ENCODE results near the gene PELI2.
A peak's percentile ranks its signal among the peaks of the same experiment; 100 is the strongest.

Gene PELI2, protein sequence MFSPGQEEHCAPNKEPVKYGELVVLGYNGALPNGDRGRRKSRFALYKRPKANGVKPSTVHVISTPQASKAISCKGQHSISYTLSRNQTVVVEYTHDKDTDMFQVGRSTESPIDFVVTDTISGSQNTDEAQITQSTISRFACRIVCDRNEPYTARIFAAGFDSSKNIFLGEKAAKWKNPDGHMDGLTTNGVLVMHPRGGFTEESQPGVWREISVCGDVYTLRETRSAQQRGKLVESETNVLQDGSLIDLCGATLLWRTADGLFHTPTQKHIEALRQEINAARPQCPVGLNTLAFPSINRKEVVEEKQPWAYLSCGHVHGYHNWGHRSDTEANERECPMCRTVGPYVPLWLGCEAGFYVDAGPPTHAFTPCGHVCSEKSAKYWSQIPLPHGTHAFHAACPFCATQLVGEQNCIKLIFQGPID

DNA sequence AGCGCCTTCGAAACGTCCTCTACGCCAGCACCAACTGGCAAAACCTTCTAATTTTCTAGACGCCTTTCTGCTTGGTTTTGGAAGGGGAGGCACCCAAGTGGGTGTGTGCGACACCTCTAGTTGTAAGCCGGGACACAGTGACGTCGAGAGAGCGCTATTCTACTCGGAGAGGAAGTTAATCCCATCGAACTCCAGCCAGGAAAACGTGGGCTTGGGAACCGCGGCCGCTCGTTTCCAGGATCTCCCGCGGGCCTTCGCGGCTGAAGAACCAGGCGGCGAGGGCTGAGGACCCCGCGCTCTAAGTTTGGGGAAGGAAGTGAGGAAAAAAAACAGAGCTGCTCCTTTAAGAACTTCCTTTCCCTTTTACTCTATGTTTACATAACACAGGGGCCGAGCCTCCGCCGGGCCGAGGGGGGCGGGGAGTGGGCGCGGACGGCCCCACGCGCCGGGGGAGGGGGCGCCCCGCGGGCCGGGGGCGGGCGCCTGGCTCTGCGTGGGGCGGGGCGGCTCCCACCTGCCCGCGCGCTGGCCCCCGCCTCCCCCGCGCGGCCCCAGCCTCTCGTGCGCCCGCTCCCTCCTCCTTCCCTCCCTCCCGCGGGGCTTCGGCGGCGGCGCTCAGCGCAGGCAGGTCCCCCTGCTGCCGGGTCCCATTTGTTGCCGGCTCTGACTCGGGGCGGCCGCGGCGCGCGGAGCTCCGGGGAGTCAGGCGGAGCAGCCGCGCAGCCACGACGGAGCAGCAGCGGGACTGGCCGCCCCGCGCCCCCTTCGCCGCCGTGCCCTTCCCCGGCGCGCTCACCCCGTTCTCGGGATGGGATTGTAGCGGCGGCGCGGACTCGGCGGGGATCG lies at the start of gene PELI2:
TSS of gene PELI2 (plus strand) at position 647 of the 846 bp plus-strand sequence. CDS start 250 bp downstream, outside the sequence.
- DNase-seq: peak; percentile 67

DNA sequence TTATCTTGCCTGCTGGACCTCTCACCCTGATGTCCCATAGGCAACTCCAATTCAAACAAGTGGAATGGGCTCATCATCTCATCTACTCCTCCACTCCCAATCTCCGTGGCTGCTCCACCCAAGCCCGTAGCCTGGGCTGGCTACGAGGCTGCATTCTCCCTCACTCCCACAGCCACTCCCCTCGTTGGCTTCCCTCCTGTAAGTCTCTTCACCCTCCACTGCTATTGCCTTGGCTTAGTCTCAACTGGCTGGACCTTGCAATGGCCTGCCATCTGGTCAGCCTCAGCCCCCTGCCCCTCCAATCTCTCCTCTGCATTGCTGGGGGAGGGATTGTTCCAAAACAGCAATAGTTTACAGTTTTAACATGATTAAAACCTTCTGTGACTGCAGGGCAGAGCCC lies 44.4 kb upstream of the PELI2 start:
- no peak for DNase-seq

DNA sequence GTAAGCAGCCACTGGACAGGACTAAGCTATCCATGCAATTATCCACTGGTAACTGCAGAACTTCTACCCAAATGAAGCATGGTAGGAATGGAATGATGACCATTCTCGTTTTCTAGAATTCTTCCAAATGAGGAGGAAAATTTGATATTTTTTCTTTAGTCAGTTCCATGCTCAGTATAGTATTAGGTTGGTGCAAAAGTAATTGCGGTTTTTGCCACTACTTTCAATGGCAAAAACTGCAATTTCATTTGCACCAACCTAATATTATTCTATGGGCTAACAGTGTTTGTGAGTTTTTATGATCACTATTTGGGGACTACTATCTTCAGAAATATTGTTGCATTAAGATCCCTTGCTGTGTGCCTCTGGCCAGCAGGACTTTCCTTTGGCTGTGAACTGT lies 42.9 kb upstream of the PELI2 start:
- no peak for DNase-seq

DNA sequence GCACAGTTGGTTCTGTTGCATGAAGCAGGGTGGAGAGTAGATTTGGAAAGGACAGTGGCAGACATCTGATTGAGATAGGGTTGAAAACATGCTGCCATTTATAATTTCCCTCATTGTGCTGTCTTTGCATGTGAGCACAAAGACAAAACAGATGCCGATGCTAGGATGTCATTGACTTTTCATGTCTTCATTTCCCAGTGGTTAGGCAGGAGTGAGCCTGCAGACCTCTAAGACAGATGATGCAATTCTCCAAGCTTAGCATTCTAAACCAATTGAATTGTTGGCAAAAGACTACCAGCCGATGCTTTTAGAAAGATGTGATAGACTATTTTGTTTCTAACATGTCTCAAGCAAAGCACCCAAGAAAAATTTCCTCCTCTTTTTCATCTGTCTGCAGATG lies 37.1 kb upstream of the PELI2 start:
- no peak for DNase-seq

DNA sequence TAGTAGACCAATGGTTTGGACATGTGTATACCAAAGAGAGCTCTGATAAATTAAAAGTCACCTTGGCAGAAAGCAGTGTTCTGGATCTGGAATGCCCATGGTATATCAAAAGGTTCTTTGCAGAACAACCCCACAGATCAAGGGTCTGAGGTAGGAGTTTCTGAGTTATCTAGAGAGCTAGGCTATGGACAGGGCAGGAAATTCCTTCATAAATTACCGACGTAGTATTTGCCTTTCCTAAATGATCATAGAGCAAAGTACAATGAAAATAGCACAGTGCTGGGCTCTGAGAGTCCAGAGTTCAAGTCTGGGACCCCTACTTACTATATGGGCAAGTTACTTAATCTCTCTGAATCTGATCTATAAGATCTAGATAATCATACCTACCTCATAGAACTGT lies 35.3 kb upstream of the PELI2 start:
- DNase-seq: no peak

DNA sequence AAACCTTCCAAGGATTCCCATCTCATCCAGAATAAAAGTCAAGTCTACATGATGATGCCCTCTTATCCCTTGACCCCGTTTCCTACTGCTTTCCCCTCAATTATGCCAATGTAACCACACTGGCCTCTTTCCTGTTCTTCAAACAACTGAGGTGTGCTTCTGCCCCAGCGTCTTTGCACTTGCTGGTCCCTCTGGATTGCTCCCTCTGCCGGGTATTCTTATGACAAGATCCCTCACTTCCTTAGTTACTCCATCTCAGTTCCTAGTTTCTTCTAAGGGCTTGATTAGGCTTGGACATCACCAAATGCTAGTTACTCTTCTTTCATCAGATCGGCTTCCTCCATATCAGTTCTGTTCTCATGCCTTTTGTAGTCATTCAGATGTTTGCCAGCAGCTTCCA lies 32.7 kb upstream of the PELI2 start:
- no peak for DNase-seq

DNA sequence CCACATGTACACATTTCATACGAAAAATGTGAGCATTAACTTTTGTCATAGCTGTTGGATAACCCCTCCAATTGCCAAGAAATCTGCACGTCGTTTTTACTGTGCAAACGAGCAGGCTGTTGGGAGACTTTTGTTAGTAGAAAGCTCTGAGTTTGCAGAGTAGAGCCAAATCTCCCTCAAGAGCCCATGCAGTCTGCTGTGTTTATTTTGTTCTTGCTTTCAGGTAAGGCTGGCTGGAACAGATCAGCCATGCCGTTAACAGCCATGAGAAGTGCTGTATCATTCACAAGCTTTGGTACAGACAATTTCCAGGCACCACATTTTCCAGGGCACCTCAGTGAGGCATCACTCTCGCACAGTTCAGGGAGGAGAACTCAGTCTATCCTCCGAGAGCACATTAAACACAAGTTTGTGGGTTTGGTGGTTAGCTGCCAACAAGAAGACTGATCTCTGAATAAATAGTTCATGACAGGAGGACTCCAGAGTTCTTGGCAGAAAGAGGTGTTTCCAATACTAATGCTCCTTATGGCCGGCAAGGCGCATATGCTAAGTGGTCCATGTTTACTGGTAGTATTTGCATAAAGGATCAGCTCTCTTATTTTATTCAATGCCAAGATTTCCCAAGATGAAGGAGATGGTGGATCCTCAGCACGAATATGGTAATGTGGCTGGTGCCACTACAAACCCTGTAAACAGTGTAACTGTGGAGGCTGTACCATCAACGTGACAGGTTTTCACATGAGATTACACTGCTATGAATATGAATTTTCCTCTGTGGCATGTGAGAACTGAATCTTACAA lies 30.3 kb upstream of the PELI2 start:
- no peak for DNase-seq

DNA sequence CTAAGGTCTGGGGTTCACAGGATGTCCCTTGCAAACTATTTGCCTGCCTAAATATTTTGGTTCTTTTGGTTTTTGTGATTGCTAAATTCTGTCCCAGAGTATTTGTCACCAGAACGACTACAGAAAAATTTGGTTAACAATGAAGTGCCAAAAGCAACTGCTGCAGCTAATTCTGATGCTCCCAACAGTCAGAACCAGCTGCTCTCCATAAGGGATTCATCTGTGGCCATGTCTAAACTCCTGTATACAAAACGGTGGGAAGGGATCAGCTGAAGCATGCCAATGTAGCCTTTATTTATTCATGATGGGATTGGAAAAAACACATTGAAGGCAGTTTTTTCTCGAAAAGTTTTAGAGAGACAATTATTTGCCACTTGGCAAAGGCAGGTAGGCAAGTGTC lies 29.3 kb upstream of the PELI2 start:
- no peak for DNase-seq

DNA sequence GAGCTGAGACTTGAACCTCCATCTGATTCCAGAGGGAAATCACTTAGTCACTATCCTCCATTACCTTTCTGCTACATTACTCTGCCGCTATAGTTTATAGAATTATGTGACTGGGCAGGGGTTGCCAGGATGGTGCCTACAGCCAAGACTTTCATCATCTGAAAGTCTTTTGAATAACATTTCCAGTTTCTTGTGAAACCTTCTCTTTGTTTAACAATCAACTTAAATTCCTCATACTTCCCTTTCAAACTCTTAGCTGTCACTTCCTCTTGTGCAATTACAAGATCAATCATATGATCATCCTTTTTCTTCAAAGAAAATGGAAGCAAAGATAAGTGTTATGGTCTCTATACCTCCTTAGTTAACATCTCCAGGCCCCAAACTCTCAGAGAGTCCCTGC lies 25.4 kb upstream of the PELI2 start:
- no peak for DNase-seq

DNA sequence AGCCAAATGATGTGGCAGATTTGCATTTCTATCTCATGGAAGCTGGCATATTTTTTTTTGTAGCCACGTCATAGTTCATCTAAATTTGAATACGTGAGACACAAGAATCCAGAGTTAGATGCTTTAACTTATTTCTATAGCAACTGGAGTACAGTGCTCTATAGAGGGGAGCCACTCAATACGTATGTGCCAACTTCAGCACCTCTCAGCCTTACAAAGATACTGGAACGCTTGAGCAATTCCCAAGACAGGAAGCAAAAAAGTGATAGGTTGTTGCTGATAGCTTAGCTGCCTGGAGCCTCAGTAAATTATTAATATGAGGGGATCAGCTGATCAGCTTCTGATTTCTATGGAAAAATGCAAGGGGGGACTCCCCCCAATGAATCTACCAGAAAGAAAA lies 24.1 kb upstream of the PELI2 start:
- no peak for DNase-seq

DNA sequence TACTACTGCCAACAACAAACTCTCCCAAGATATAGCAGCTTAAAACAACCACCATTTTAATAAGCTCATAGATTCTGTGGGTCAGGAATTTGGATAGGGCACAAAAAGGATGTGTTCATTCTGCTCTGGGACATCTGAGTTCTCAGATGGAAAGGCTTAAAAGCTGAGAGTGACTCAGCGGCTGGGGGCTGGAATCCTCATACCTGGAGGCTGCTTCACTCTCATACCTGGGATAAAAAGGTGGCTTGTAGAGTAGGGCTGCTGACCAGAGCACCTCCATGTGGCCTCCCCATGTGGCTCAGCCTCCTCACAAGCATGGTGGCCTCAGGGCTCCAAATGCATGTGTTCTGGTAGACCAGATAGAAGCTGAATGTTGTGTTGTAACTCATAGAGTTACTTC lies 20.2 kb upstream of the PELI2 start:
- no peak for DNase-seq

DNA sequence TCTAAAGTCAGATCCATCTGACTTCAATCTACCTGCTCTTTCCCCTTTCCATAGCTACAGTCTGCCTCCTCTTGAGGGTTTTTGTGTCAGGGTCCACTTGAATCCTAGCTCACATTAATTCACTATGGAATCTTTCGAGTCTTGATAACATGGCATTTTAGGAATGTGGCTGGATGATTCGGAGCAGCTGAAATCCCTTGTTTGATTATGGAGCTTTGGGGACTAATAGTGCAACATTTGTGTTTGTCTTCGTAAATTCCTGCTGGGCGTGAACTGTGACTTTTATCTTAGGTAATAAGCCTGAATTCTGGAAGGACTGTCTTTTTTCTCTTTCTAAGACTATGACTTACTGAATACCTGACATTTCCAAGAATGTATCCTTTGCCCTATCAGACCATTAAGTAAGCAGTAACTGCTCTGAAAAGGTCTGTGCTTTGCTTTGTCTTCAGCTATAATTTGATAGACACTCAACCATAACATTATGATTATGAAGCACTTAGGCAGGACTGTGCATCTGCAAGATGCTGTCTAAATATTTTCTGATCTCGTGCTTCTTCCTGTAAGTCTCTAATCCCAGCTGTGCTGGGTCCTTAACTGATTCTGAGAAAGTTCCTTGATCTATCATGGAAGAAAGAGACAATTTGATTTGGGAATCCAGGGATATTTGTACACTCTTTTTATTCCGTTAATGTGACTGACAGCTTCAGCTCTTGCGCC lies 19.0 kb upstream of the PELI2 start:
- DNase-seq: no peak

DNA sequence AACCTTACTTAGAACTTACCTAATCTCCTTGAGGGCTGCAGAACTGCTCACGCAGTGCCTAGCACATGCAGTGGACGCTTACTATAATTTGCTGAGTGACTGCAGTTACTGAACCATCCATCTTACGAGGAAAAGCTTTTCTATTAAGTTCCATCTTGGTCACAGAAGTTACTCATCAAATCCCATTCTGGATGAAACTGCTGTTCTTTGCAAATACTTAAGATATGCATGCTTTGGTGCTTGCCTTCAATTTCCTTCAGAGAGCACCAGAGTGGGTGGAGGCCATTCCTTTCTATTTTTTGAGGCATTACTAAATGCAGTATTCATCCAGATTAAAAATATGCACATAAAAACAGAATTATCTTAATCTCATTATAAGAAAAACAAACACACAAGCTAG lies 17.7 kb upstream of the PELI2 start:
- no peak for DNase-seq

DNA sequence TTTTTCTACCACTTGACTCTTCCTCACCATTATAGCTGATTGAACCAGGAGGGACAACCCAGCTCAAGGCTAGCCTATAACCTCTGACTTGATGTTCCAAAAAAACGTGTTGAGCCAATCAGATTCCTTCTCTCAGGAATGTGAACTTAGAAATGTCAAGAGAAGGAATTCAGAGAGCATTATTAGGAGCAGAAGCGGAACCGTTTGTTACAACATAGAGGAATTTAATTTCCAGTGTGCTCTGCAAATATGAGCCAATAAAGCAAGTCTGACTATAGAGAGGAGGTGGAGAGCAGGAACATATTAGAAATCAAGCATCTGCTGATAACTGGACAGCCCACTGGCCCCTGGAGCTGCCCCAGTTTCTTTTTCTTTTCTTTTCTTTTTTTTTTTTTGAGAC lies 15.3 kb upstream of the PELI2 start:
- no peak for DNase-seq

DNA sequence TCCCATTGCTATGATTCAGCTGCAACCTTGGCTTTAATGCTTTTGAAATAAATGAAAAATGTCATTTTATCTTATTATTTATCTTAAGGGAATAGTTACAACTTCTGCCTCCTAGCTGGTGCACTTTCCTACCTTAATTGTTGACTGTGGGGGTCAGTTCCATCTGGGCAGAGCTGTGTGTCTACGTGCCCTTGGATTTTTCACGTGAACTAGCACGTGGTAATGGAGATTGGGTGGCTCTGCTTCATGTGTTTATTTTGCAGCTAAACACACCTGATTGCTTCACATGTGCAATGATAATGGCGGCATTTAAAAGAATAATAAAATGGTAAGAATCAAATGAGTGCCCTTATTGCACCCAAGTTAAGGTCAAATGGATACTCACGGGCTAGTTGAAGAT lies 10.6 kb upstream of the PELI2 start:
- no peak for DNase-seq

DNA sequence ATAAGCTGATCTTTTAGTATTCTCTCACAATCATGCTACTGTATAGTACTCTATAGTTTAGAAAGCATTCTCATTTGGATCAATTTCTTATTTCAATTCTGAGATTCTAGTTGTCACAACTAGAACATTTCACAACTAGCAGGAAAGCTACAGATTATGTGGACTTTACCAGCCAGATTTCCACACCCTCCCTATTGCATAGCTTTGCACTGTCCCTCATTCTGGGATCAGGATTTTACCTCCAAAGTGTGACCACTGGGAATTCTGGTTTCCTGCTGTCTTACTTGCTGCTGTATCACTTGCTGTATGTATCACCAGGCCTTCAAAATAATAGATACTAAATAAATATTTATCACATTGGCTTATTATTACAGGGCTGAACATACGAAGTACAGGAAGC lies 10.2 kb upstream of the PELI2 start:
- no peak for DNase-seq

DNA sequence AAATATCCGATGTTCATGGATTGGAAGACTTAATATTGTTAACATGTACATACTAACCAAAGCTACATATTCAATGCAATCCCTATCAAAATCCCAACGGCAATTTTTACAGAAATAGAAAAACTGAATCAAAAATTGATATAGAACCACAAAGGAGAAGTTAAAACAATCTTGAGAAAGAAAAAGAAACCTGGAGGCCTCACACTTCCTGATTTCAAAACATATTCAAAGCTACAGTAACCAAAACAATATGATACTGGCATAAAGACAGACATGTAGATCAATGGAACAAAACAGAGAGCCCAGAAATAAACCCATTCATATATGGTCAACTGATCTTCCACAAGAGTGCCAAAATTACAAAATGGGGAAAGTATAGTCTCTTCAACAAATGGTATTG lies 5.4 kb upstream of the PELI2 start:
- DNase-seq: no peak

DNA sequence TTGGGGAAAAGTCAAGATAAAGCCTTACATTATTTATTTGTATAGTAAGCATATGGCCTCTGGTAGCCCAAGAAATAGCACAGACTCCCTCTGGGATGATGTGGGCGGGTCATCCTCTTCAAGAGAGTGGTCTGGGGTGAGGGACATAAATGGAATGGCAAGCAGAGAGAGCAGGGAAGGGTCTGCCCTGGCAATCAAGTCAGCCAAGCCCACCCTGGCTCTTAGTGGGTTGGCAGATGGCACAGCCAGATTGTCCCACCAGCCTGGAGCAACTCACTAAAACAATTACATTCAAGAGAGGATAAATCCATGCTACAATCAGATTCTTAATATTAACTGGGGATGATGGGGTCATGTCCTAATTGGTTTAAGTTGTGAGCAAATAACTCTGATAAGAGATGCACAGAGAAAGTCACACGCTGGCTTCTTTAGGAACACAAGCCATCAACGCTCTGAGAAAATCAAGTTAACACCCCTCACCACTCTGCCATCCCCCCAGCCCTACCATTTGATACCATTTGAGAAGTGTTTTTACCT lies 2.8 kb upstream of the PELI2 start:
- no peak for DNase-seq

DNA sequence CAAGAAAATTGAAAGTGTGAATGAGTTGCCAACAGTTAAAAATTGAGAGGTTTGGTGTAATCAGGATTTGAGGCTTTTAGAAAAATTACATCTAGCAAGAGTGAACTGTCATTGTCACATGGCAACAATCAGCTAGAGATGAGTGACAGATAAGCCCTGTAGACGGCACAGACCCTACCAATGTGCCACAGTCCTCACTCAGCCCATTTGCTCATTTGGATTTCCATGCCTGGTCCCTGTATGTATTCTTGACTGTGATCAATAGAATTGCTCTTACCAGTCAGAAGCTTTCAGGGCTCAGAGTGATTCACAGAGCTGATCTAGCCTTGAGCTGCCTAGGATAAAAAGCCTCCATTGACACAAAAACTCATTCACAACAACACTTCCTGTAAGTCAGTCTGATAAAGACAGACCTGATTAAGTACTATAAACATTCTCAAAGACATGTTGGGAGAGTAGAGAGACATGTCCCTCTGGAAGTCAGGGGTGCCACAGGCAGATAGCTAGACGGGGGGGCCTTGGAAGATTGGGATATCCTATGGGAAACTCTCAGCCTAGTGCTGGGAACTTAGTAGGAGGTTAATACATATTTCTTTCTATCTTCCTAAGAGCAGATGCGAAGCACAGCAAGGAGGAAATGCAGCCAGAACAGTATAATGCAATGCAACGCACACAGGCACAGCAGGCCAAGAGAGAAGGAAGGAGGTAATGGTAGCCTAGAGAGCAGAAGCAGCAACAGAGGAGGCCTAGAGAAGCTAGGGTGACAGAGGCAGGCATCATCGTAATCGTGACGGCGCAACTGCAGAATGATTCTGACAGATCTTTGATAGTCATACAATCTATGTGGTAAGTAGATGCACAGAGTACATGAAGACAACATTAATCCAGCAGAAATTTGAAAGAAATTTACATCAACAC lies 2.0 kb upstream of the PELI2 start:
- no peak for DNase-seq

DNA sequence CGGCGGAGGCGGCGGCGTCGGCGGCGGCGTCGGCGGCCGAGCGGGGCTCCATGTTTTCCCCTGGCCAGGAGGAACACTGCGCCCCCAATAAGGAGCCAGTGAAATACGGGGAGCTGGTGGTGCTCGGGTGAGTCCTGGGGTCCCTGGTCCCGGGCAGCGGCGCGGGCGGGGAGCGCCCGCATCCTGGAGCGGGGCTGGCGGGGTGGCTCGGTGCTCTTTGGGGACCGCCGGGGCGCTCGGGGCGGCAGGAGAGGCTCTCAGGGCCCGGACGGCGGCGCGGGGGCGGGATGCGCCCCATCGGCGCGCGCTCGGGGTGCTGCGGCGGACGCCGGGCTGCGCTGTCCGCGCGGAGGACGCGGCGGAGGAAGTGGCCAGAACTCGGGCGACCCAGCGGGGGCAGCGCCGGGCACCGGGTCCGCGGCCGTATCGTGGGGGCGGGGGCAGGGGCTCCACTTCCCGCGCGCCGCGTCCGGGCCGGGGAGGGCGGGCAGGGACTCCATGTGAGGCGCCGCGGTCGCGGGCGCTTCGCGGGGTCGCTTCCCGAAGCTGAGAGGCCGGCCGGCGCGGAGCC lies 485 bp downstream of the PELI2 start:
- DNase-seq: peak; percentile 4
